GM19328 (cell line): ENCODE results near the gene PODXL2.

Experiments used
- ATAC-seq: cut with Tn5 transposase; IDR thresholded peaks from one replicate; pipeline ENCODE4 v1.9.1; 2021; ENCODE audit warnings: mild to moderate bottlenecking, moderate library complexity; ENCODE audit not compliant: unreplicated experiment

Gene PODXL2

GRCh38 chr3:127628788-127629466, at the start of gene PODXL2:
Gene PODXL2 (plus strand): TSS chr3:127629185. CDS start chr3:127629220, 35 bp downstream.
- no peak for ATAC-seq

- no peak for ATAC-seq
Observed at GRCh38 chr3:127580327-127581060, 48.5 kb upstream of the PODXL2 start.

GRCh38 chr3:127584734-127585133, 44.3 kb upstream of the PODXL2 start:
- ATAC-seq = no peak

- no peak for ATAC-seq
Observed at GRCh38 chr3:127585163-127585812, 43.7 kb upstream of the PODXL2 start.

- ATAC-seq = no peak
Observed at GRCh38 chr3:127585813-127586413, 43.1 kb upstream of the PODXL2 start.

GRCh38 chr3:127587876-127588275, 41.1 kb upstream of the PODXL2 start:
- no peak for ATAC-seq

- ATAC-seq = no peak
Observed at GRCh38 chr3:127588806-127589577, 40.0 kb upstream of the PODXL2 start.

- peak; percentile 5 for ATAC-seq
Observed at GRCh38 chr3:127589600-127590281, 39.2 kb upstream of the PODXL2 start.

GRCh38 chr3:127590282-127590592, 38.7 kb upstream of the PODXL2 start:
- peak; percentile 30 for ATAC-seq

GRCh38 chr3:127590593-127591465, 38.2 kb upstream of the PODXL2 start, which contains the start of gene TPRA1:
Gene TPRA1 (minus strand): TSS chr3:127590733. CDS start chr3:127580146, 10,587 bp downstream.
- ATAC-seq = peak; percentile 81

GRCh38 chr3:127593178-127593577, 35.8 kb upstream of the PODXL2 start:
- ATAC-seq = no peak

- no peak for ATAC-seq
Observed at GRCh38 chr3:127595303-127595702, 33.7 kb upstream of the PODXL2 start.

- ATAC-seq = no peak
Observed at GRCh38 chr3:127597020-127597771, 31.8 kb upstream of the PODXL2 start.

- ATAC-seq = no peak
Observed at GRCh38 chr3:127598841-127599570, 30.0 kb upstream of the PODXL2 start.

- ATAC-seq = no peak
Observed at GRCh38 chr3:127600749-127601456, 28.1 kb upstream of the PODXL2 start.

- ATAC-seq = no peak
Observed at GRCh38 chr3:127604035-127604434, 24.9 kb upstream of the PODXL2 start.

- no peak for ATAC-seq
Observed at GRCh38 chr3:127604546-127605165, 24.3 kb upstream of the PODXL2 start.
